PC-3 (cell line): ENCODE results near the gene CEP112. TPM values are rescaled to one million over a fixed set of nuclear protein-coding genes. Genes with fewer than 3 reads are reported as not detected.

Source experiments
- ATAC-seq: fragments of 200-7000 bp; cut with Tn5 transposase; 2 replicates; pipeline ENCODE4 v1.9.1; 2020; ENCODE audit warnings: mild to moderate bottlenecking, moderate library complexity
- BruUV-seq: library from RNA; stranded (reverse); fragments of 400-500 nt; replicated peaks from 2 replicates; lab custom pipeline; 2021; lab: Mats Ljungman, UMichigan
- CTCF ChIA-PET: fragments of 300-600 bp; sonication (Branson Sonifier 250); formaldehyde crosslinking; loops from one replicate; lab custom pipeline; 2022; ENCODE audit warnings: antibody characterized with exemption; lab: Charles Lee
- POLR2A ChIA-PET: fragments of 300-600 bp; sonication (Branson Sonifier 250); formaldehyde crosslinking; loops from one replicate; lab custom pipeline; 2022; ENCODE audit warnings: antibody characterized with exemption; ENCODE audit not compliant: unreplicated experiment; lab: Charles Lee
- DNase-seq: peaks from one replicate; pipeline ENCODE4 v3.0.0-alpha.2; 2015
- H2AFZ ChIP-seq: fragments of 300-600 bp; sonication (generic); 2 replicates; pipeline ENCODE4 v1.6.0; 2016; ENCODE audit warnings: antibody characterized with exemption, low read length
- H3F3A ChIP-seq: fragments of 300-600 bp; sonication (generic); one replicate; pipeline ENCODE4 v1.6.0; 2017; ENCODE audit warnings: antibody characterized with exemption, low read length, control low read depth, mild to moderate bottlenecking; ENCODE audit not compliant: unreplicated experiment
- H3K27ac ChIP-seq: fragments of 300-600 bp; sonication (generic); 2 replicates; pipeline ENCODE4 v1.5.1; 2016; ENCODE audit warnings: mild to moderate bottlenecking, low read length
- H3K27me3 ChIP-seq: fragments of 300-600 bp; sonication (generic); 2 replicates; pipeline ENCODE4 v1.6.1; 2016; ENCODE audit warnings: low read length, mixed read lengths
- H3K36me3 ChIP-seq: fragments of 300-600 bp; sonication (generic); 2 replicates; pipeline ENCODE4 v1.6.1; 2016; ENCODE audit warnings: low read depth, mixed run types, low read length, mixed read lengths
- H3K4me1 ChIP-seq: fragments of 300-600 bp; sonication (generic); 2 replicates; pipeline ENCODE4 v1.5.1; 2016; ENCODE audit warnings: low read length; ENCODE audit not compliant: insufficient read depth
- H3K4me2 ChIP-seq: fragments of 300-600 bp; sonication (generic); 2 replicates; pipeline ENCODE4 v1.6.0; 2016; ENCODE audit warnings: low read length
- H3K4me3 ChIP-seq: fragments of 300-600 bp; sonication (generic); 2 replicates; pipeline ENCODE4 v1.5.1; 2016; ENCODE audit warnings: mild to moderate bottlenecking, low read length, mixed read lengths
- H3K79me2 ChIP-seq: fragments of 300-600 bp; sonication (generic); 2 replicates; pipeline ENCODE4 v1.6.1; 2017; ENCODE audit warnings: low read length, mixed read lengths
- H3K9ac ChIP-seq: fragments of 300-600 bp; sonication (generic); 2 replicates; pipeline ENCODE4 v1.6.0; 2016; ENCODE audit warnings: mild to moderate bottlenecking, low read length
- H3K9me2 ChIP-seq: fragments of 300-600 bp; sonication (generic); replicated peaks from 2 replicates; pipeline ENCODE4 v1.6.1; 2016; ENCODE audit warnings: mixed run types, low read length, mixed read lengths
- H3K9me3 ChIP-seq: fragments of 300-600 bp; sonication (generic); 2 replicates; pipeline ENCODE4 v1.6.1; 2016; ENCODE audit warnings: low read length, mixed read lengths
- H4K20me1 ChIP-seq: fragments of 300-600 bp; sonication (generic); 2 replicates; pipeline ENCODE4 v1.6.1; 2016; ENCODE audit warnings: low read length, mixed read lengths
- EZH2 ChIP-seq: fragments of 300-600 bp; sonication (generic); IDR thresholded peaks from one replicate; pipeline ENCODE4 v1.6.1; 2017; ENCODE audit warnings: antibody characterized with exemption, mild to moderate bottlenecking, low read length; ENCODE audit not compliant: unreplicated experiment
- EZH2phosphoT487 ChIP-seq: fragments of 300-600 bp; sonication (generic); IDR thresholded peaks from 2 replicates; pipeline ENCODE4 v1.6.1; 2018; ENCODE audit warnings: mild to moderate bottlenecking, antibody characterized with exemption, low read length, borderline replicate concordance
- intact Hi-C: fragments of 100-400 bp; cut with micrococcal nuclease; formaldehyde crosslinking; loops from 2 replicates; pipeline ENCODE4 v1.9.0; 2023
- total RNA-seq: library from RNA; depleted of rRNA; stranded (reverse); fragments of >200 nt; gene quantifications from 2 replicates; pipeline ENCODE4 v1.2.3, GENCODE V29; 2014
- TF ChIP-seq, protein P1 (sequence below): fragments of 300-600 bp; sonication (generic); conservative IDR thresholded peaks from 2 replicates; pipeline ENCODE4 v1.5.1; 2017; ENCODE audit warnings: antibody characterized with exemption, low read depth, mild to moderate bottlenecking, low read length

The CEP112 gene
- total RNA-seq, 1 experiment from 2014 or later: 6.5 TPM

DNA sequence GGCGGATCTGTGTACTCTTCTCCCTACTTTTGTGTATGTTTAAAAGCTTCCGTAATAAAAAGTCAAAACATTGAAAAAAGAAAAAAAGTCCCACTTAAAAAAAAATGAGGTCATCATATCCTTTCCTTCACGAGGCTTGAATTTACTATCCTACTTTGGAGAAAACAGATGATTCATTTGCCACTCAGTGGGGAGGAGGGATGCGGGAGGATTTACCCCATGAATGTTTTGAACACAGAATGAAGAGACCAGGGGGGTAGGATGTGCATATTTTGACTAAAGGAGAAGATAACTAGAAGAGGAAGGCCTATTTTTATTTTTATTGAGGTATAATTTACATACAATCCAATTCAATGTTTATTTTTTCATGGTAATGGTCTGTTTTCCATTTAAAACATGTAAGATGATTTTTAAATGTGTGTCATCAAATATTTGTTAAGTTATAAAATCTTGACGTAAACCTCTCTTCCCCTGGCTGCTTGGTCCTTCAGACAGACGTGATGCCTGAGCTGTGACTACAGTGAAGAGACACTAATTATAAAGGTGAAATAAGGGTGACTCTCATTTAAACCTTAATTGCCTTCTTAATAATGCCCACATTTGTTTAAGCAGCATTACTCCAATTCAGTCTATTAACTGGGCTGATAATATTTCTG is 495.1 kb downstream of the CEP112 start:
- no peak for TF ChIP-seq EZH2
- Histone ChIP-seq H3K4me2 (peak overlapping the region; percentile 52), H3F3A (no peaks in the 10 kb centered on the region), H3K27me3 (no peaks in the 10 kb centered on the region), H4K20me1 (no peaks in the 10 kb centered on the region), H3K4me1 (peaks cover 30% of the 10 kb centered on the region), H3K4me3 (peak overlapping the region; percentile 31; the same call in 1 of the 2 replicates), H3K9me3 (no peaks in the 10 kb centered on the region), H3K27ac (peak overlapping the region; percentile 41), H2AFZ (peak overlapping the region; percentile 13; the same call in 1 of the 2 replicates), H3K79me2 (no peaks in the 10 kb centered on the region), H3K36me3 (no peaks in the 10 kb centered on the region), H3K9me2 (no peaks in the 10 kb centered on the region), H3K9ac (peak overlapping the region; percentile 16)
- ChIA-PET POLR2A (no interaction called here), CTCF (no interaction called here)
- DNase-seq: peak; percentile 73
- intact Hi-C loops: loop anchor here (1.0 to 5.0 kb wide), 4 partner anchors 45 to 135 kb away; partner anchors contain the start of gene AXIN2
- BruUV-seq: no TSS peak
- ATAC-seq: peak; percentile 76

DNA sequence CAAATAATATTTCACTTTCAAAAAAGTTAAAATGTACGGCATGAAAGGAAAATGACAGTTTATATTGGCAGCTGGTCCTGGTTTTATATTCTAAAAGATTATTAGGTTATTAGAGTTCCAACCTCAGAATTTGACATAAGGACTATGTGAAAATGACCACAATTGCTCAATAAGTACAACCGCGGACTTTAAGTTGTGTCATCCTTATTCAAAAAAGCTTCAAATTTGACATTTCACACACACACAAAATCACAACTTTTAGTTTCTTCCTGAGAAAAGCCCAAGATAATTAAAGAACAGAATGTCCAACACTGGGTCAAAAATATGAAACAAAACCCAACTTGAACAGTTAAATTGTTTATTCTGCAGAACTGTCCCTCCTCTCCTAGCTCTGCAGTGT is 497.3 kb downstream of the CEP112 start:
- H3K9me2 ChIP-seq: no peaks in the 10 kb centered on the region
- H3K27me3 ChIP-seq: no peaks in the 10 kb centered on the region
- H3F3A ChIP-seq: no peaks in the 10 kb centered on the region
- intact Hi-C loops: no loop called here
- no peak overlapping the region for H3K27ac ChIP-seq
- no peaks in the 10 kb centered on the region for H3K9me3 ChIP-seq
- BruUV-seq: no TSS peak
- H3K36me3 ChIP-seq: no peaks in the 10 kb centered on the region
- no peak for DNase-seq
- H4K20me1 ChIP-seq: no peaks in the 10 kb centered on the region
- TF ChIP-seq EZH2: no peak
- TF ChIP-seq, protein P1, sequence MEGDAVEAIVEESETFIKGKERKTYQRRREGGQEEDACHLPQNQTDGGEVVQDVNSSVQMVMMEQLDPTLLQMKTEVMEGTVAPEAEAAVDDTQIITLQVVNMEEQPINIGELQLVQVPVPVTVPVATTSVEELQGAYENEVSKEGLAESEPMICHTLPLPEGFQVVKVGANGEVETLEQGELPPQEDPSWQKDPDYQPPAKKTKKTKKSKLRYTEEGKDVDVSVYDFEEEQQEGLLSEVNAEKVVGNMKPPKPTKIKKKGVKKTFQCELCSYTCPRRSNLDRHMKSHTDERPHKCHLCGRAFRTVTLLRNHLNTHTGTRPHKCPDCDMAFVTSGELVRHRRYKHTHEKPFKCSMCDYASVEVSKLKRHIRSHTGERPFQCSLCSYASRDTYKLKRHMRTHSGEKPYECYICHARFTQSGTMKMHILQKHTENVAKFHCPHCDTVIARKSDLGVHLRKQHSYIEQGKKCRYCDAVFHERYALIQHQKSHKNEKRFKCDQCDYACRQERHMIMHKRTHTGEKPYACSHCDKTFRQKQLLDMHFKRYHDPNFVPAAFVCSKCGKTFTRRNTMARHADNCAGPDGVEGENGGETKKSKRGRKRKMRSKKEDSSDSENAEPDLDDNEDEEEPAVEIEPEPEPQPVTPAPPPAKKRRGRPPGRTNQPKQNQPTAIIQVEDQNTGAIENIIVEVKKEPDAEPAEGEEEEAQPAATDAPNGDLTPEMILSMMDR: no peak
- TF ChIP-seq EZH2phosphoT487: no peak
- H3K4me2 ChIP-seq: no peak overlapping the region
- H2AFZ ChIP-seq: no peak overlapping the region
- no peak for ATAC-seq
- no peaks in the 10 kb centered on the region for H3K79me2 ChIP-seq
- ChIA-PET CTCF (no interaction called here), POLR2A (interaction anchor here (0.5 kb wide), 1 partner anchor 10 kb away, joined by 4 read pairs; no protein-coding TSS in a partner anchor)
- no peak overlapping the region for H3K9ac ChIP-seq
- H3K4me3 ChIP-seq: no peak overlapping the region
- peaks cover 30% of the 10 kb centered on the region for H3K4me1 ChIP-seq

DNA sequence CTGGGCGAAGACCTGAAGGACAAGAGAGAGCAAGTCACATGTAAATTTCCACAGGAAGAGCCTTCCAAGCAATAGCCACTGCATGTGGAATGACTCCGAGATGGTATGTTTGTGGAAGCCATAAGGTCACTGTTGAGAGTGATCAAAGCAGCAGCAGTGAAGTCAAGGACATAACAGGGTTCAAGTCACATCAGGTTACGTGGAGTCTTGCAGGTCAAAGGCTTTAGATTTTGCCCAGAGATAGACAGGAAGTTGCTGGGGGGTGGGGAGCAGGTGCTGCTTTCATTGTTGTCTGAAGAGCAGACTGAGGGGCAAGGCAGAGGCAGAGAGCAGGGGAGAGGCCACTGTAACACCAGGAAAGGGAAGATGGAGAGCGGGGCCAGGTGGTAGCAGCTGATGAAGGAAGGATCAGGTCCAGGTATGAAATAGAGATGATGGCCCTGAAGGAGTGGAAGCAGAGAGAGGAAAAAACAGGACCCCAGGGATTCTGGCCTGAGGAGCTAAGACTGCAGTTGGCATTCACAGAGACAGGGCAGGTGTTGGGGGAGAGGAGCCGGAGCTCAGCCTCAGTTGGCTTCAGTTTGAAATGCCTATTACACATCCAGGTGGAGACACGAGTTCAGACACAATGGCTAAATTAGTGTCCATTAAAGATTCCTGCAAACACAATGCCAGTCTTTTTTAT is 501.2 kb downstream of the CEP112 start:
- H3K9me2 ChIP-seq: no peaks in the 10 kb centered on the region
- TF ChIP-seq, protein P1: no peak
- TF ChIP-seq EZH2phosphoT487 (no peak), EZH2 (no peak)
- H3K9ac ChIP-seq: no peak overlapping the region
- no peaks in the 10 kb centered on the region for H3K36me3 ChIP-seq
- intact Hi-C loops: no loop called here
- no peak overlapping the region for H3K27ac ChIP-seq
- no peaks in the 10 kb centered on the region for H3K27me3 ChIP-seq
- H3F3A ChIP-seq: no peaks in the 10 kb centered on the region
- H3K79me2 ChIP-seq: no peaks in the 10 kb centered on the region
- no peak for ATAC-seq
- H4K20me1 ChIP-seq: no peaks in the 10 kb centered on the region
- no peak for DNase-seq
- peaks cover 1% of the 10 kb centered on the region; the same call in 1 of the 2 replicates for H3K4me1 ChIP-seq
- POLR2A ChIA-PET: no interaction called here
- no peak overlapping the region for H3K4me2 ChIP-seq
- no TSS peak for BruUV-seq
- no peak overlapping the region for H2AFZ ChIP-seq
- H3K9me3 ChIP-seq: no peaks in the 10 kb centered on the region
- CTCF ChIA-PET: interaction anchor here (0.7 kb wide), 1 partner anchor 35 kb away, joined by 3 read pairs; no protein-coding TSS in a partner anchor
- H3K4me3 ChIP-seq: no peak overlapping the region
